Endometrium (tissue), 2 donors: ENCODE measurements around the gene GET4.

Experiments
- FAIRE-seq: peaks from 2 replicates; lab custom pipeline; 2012; peaks lifted over from hg19 to GRCh38; lab: Jason Lieb, UNC
- donor health status: control.
- donor health status: control.

Gene GET4

GRCh38 chr7:886626-887487 lies 10.5 kb downstream of the GET4 start:
- FAIRE-seq = no peak

GRCh38 chr7:887488-887820 lies 11.1 kb downstream of the GET4 start:
- FAIRE-seq = no peak

DNA sequence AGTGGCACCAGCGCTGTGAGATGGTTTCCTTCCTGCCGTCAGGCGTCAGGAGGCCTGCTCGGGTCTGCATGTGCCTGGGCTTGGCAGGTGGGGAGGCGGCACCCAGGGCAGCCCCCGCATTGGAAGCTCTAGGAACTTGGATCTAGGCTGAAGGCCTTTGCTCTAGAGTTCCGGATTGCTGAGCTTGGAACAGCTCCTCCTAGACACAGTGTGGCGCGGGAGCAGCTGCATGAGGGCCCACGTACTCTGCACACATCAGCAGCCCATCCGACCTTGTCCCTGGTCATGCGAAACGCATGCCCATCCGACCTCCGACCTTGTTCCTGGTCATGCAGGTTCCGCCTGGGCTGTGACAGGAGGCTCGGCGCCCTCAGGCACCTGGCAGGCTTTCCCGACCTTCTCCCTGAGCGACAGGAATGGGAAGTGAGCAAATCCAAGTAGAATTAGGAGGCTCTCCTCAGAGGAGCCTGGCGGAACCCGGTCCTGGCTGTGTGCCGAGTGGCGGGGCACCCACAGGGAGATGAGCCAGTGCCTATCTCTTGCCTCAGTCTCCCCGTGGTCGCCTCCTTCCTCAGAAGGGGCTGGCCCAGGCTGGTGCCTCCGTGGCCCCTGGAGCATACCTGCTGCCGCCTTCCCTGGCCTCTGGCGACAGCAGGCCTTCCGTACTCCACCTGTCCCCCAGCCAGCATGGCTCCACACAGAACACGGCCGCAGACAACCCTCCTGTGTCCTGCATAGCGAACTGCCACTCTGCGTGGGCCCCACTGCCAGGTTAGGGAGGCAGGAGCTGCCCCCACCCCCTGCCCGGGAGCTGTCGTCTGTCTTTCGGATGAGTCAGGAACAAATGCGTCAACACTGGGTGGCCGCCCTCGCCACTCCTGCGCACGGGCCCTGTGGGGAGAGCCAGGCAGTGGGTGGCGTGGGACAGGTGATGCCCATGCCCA lies 12.0 kb downstream of the GET4 start:
- no peak for FAIRE-seq

GRCh38 chr7:889025-889390 lies 12.7 kb downstream of the GET4 start:
- no peak for FAIRE-seq

- no peak for FAIRE-seq
Observed at GRCh38 chr7:889391-889790, 13.0 kb downstream of the GET4 start.

- FAIRE-seq = no peak
Observed at GRCh38 chr7:890868-891267, 14.5 kb downstream of the GET4 start.

- no peak for FAIRE-seq
Observed at GRCh38 chr7:891291-891690, 14.9 kb downstream of the GET4 start.

DNA sequence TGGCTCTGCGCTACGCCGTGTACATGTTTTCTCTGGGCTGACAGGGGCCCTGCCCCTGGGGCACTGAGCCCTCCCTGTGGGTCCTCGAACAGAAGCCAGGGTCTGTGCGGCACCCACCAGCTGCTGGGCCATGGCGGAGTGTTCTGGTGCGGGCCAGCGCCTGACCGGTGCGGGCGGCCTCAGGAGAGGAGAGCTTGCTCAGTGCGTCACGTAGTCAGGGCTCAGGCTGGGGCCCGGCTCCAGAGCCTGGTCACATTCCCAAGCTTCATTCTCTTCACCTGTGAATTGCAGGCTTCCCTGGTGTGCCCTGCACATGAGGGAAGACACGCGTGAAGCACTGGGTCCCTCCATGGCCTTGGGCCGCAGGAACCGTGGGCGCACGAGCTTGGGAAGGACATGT lies 15.5 kb downstream of the GET4 start:
- FAIRE-seq = no peak

- no peak for FAIRE-seq
Observed at GRCh38 chr7:892648-893593, 16.6 kb downstream of the GET4 start.

DNA sequence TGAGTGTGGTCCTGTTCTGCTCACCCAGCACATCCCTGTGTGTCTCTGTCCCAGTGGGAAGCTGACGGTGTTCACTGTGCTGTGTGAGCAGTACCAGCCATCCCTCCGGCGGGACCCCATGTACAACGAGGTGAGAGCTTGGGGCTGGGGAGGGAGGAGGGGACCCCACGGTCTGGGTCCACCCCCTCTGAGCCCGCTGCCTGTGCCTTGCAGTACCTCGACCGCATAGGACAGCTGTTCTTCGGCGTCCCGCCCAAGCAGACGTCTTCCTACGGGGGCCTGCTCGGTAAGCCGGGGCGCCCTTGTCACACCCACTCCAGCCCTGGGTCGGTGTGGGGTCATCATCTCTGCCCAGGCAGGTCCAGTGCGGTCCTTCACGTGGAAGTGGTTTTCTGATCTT lies 17.3 kb downstream of the GET4 start:
- no peak for FAIRE-seq

DNA sequence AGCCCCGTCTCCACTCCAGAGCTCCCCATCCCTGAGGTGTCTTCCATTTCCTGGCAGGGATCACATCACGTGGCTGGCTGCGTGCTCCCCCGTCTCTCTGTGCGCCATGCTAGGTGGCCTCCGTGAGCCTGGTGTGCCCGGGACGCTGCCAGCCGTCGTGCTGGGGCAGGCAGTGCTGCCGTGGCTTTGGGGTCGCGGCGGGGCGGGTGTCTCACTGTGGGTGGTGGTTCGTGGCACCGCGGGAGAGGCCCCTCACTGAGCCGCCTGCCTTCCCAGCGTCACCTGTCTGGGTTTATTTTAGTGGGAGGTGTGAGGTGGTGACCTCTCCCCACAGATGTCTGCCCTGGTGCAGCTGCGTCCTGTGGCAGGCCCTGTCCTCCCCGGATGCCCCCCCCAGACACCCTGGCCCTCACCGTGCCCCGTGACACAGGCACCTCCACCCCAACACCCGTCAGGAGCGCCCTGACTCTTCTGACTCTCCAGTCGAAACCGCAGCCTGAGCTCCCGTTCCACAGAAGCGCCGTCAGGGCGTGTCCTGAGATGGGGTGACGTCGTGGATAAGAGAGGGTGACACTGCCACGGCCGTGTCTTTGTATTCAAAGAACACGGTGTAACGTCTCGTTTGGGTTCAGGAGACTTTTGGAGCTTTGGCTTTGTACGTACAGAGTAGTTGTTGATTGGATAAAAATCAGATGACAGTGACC lies 18.0 kb downstream of the GET4 start:
- no peak for FAIRE-seq

DNA sequence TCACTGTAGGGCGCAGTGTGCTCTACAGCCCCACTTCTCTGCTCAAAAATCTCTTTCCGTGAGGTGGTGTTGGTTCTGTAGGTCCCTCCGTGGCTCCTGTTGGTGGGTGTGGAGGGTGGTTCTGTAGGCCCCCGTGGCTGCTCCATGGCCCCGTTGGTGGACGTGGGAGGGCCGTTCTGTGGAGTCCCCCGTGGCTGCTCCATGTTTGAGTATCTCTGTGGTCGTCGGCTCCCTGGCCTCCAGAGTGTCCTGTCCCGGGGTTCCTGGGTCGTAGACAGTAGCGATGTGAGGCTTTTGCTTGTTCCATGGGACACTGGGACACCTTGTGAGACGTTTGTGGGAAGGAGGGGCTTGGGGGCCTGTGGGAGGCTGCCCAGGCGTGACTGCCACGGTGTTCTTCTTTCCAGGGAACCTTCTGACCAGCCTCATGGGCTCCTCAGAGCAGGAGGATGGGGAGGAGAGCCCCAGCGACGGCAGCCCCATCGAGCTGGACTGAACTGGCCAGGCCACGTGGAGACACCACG lies 18.6 kb downstream of the GET4 start:
- no peak for FAIRE-seq

DNA sequence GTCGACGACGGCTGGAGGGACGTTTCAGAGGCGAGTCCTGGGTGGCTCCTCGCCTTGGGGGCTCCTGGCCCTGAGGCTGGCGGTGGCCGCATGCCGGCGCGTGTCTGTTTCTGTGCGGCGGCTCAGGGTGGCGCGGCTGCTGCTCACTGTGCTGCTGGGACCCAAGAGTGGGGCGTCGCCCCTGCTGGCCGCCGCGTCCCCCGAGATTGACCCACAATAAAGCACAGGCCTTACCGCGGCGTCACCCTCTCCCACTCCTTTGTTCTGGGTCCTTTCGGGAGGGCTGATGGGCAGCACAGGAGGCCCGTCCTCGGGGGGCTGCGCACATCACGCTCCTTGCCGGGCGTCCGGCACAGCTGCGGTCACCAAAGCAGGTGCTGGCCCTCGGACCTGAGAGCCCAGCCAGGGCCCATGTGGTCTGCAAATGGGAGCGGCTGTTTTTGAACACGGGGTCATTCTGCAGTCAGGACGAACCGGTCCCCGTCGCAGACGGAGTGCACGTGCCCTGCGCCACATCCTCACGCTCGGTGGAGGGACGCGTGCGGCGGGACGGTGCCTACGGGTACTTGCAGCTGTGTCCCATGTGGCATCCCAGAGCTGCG lies 19.2 kb downstream of the GET4 start:
- no peak for FAIRE-seq

DNA sequence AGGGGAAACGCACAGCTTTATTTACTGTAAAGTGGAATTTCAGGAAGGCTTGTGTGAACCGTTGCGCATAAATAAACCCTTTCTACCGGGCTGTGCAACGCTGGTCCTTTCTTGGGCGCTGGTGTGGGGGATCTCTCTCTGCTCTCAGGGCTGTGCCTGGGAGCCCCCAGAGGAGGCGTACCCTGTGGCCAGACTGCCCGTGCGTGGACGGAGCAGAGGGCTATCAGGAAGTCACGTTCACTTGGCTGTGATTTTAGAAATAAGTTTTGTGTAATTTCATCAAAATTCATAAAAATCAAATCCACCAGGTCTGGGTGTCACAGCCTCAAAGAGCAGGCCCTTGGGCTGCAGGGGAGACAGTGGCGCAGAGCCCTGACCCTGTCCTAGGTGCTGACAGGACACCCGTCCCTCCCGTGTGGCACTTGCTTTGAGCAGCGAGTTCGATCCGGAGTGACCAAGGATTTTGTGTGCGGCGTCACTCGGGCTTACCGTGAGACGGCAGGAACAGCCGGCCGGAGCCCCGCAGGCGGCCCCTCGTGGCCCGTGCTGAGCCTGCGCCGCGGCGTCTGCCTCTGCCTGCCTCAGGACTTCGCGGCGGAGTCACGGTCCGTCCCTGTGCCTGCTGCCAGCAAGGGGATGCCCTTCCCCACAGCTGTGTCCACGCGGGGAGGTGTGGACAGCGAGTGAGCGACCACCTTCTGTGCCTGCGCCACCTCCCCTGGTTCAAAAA lies 20.2 kb downstream of the GET4 start:
- FAIRE-seq = no peak

GRCh38 chr7:897086-897485 lies 20.7 kb downstream of the GET4 start:
- FAIRE-seq = no peak

DNA sequence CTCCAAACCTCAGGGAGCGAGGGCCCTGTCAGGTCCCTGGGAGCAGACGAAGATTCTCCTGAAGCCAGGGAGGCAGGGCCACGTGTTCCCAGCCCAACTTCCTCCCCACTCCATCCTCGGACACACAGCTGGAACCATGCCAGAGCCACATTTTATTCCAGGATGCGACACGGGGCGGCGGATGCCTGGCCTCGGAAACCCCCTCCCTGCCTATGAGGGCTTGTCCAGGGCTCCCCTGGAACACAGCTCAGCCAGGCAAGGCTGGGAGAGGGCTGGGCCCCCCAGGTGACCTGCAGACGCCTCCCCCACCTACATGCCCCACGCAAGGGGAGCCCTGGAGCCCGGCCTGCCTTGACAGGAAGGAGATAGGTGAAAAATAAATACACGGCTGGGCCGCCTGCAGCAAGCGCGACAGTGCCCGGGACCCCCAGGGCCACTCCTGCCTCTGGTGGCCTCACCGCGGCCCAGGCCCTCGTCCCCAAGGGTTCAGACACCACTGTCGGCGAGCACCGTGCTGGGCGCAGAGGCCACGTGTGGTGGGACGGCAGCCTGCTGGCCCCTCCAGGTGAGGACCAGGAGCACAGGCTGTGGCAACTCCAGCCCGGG lies 21.5 kb downstream of the GET4 start:
- no peak for FAIRE-seq

DNA sequence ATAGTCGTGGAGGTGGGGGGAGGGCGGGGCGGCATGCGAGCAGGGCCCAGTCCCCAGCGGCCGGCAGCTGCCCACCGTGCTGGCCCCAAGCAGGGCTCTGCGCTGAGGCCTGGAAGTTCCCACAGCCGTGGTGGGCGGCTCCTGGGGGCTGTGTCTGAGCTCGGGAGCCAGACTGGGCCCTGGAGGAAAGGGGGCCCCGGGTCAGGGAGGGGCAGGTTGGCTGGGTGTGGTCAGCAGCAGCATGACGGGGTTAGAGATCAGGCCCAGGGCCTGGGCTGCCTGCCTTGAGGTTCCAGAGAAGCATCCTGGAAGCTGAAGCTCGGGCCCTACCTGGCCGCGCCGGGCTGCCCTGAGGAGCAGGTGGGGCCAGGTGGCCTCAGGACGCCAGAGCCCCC lies 22.1 kb downstream of the GET4 start:
- no peak for FAIRE-seq

- FAIRE-seq = no peak
Observed at GRCh38 chr7:898855-899681, 22.7 kb downstream of the GET4 start.

DNA sequence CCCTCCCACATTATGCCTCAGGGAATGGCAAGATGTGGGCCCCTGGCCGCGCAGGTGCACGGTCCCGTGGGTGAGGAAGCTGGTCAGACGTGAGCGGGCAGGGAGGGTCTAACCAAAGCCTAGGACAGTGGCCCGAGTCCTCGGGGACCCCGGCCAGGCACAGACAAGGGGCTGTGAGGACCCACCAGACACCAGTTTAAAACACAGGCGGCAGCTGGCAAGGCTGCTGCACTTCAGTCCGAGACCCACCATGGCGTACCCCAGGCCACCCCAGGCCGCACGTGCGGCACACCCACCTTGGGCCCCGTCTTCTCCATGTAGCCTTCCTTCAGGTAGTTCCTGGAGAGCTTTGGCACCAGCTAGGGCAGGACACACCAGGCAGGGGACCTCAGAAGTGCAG lies 23.5 kb downstream of the GET4 start:
- no peak for FAIRE-seq
